Endometrial microvascular endothelial cells (primary cell): ENCODE measurements around the gene ARHGAP20. TPM values are rescaled to one million over a fixed set of nuclear protein-coding genes. Genes with fewer than 3 reads are reported as not detected.

ENCODE experiments used
- in situ Hi-C: cut with HindIII; loops from 2 replicates; pipeline ENCODE4 v1.10.0; 2017; ENCODE audit warnings: low sequenced_read_pairs, low pct_unique_long_range_greater_than_20kb; ENCODE audit errors: inconsistent ontology term
- total RNA-seq: library from RNA; depleted of rRNA; stranded (reverse); fragments of >200 nt; gene quantifications from one replicate; pipeline ENCODE4 v1.2.3, GENCODE V29; 2015; ENCODE audit errors: inconsistent ontology term

Gene ARHGAP20
- total RNA-seq, 1 donor from 2014 or later = 3.1 TPM

- in situ Hi-C loops = no loop called here
These were observed 147.4 kb downstream of the ARHGAP20 start for GRCh38 chr11:110564676-110565356.

- in situ Hi-C loops = no loop called here
These were observed 167.5 kb downstream of the ARHGAP20 start for GRCh38 chr11:110544779-110545178.

GRCh38 chr11:110538154-110538553 is 174.1 kb downstream of the ARHGAP20 start:
- in situ Hi-C loops = no loop called here

DNA sequence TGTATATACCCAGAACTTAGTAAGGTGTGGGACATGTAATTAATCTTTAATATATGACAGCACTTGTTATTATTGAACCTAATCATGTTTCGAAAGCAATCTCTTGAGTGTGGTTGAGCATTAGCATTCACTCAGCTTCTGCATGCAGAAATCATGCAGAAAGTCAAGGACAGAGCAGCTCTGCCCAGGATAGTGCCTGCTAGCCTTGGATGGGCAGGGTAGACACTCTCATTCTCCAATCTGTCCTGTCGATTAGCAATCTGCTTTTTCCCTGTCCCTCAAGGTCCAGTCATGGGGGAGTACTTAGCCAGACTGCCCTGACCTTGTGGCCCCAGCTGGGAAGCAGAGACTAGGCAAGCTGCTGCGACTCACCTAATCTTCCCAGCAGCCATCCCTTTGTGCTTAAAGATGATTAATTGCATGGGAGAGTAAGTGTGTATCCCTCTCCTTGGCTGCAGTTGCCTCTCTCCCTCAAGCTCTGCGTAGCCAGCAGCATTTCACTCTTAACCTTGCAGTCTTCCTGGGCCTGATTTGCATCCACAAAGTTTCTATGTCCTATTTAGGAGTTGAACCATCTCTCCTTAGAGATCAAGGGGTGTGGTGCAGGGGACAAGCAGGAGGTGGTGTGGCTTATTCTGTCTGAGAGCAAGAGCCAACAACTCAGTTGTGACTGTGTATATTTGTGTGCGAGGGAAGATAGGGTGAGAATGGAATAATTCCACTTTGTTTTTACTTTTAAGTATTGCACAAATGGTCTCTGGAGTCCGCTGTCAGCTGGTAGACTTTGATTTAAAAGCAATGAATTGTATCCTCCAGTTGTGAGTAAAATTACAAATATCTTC is 181.1 kb downstream of the ARHGAP20 start:
- in situ Hi-C loops = no loop called here

- in situ Hi-C loops = no loop called here
These were observed 183.2 kb downstream of the ARHGAP20 start for GRCh38 chr11:110529043-110529442.

GRCh38 chr11:110527146-110527545 is 185.1 kb downstream of the ARHGAP20 start:
- in situ Hi-C loops = no loop called here
